Body of pancreas (tissue), 4 donors: ENCODE measurements around the gene STEAP1. TPM values are rescaled to one million over a fixed set of nuclear protein-coding genes. Genes with fewer than 3 reads are reported as not detected.
A peak's percentile ranks its signal among the peaks of the same experiment; 100 is the strongest.
"Not testable (repeated sequence)": the region's sequence is repeated elsewhere in the genome, so short reads cannot be mapped to it uniquely, and the experiment has no call there.

ENCODE experiments used
- ATAC-seq: fragments of 150-250 bp; one replicate; pipeline ENCODE4 v1.9.1; 2016
- DNase-seq, 4 donors: peaks; one replicate each; pipeline ENCODE4 v3.0.0-alpha.2; 2019
- H3K27ac ChIP-seq, 4 donors: fragments of 200-600 bp; sonication (generic); 1 replicate in 3 of 4; 2 replicates in 1 of 4; pipeline versions ENCODE4 v1.5.1 to v1.6.1; 2016 to 2019; ENCODE audit warnings: mild to moderate bottlenecking in 1 of 4, mixed read lengths in 1 of 4, moderate library complexity in 1 of 4
- H3K27me3 ChIP-seq, 2 donors: fragments of 200-600 bp; sonication (generic); one replicate each; pipeline ENCODE4 v1.6.0; 2016; ENCODE audit warnings: mild to moderate bottlenecking in 1 of 2
- H3K36me3 ChIP-seq, 2 donors: fragments of 200-600 bp; sonication (generic); replicated peaks in 1 of 2; 2 replicates each; pipeline ENCODE4 v1.5.1; 2016; ENCODE audit warnings: low read depth in 2 of 2; ENCODE audit not compliant: insufficient read depth in 1 of 2
- H3K4me1 ChIP-seq: fragments of 200-600 bp; sonication (generic); one replicate; pipeline ENCODE4 v1.6.0; 2016
- H3K4me3 ChIP-seq, 2 donors: fragments of 200-600 bp; sonication (generic); 1 replicate in 1 of 2; 2 replicates in 1 of 2; pipeline ENCODE4 v1.5.1; 2016 to 2019
- H3K9me3 ChIP-seq, 3 donors: fragments of 200-600 bp; sonication (generic); 1 replicate in 2 of 3; 2 replicates in 1 of 3; pipeline ENCODE4 v1.5.1; 2016
- POLR2A ChIP-seq, 3 donors: fragments of 450-650 bp; IDR thresholded peaks; one replicate each; pipeline ENCODE4 v1.6.1; 2016; ENCODE audit warnings: antibody characterized with exemption in 3 of 3, mild to moderate bottlenecking in 2 of 3
- WGBS, 2 donors: methylation state at CpG; one replicate each; pipeline ENCODE4 v1.1.5; 2017; 5-methylcytosine and 5-hydroxymethylcytosine counted together
- intact Hi-C: fragments of 100-400 bp; cut with DNase I; formaldehyde crosslinking; loops from one replicate; pipeline ENCODE4 v1.15.1; 2023
- total RNA-seq, 2 donors: library from RNA; depleted of rRNA; stranded (reverse); fragments of >200 nt; gene quantifications; one replicate each; pipeline ENCODE4 v1.1.0, GENCODE V29; 2016
- TF ChIP-seq, protein P1 (sequence below), 7 experiments: fragments of 450-650 bp in 4 of 7; fragments of 200-600 bp in 3 of 7; sonication (generic) in 3 of 7; IDR thresholded peaks; one replicate each; pipeline ENCODE4 v1.5.1; 2016 to 2019; ENCODE audit warnings: antibody characterized with exemption in 7 of 7

Gene STEAP1
- total RNA-seq, 2 donors from 2014 or later, result 3.0 to 12.7 TPM

DNA sequence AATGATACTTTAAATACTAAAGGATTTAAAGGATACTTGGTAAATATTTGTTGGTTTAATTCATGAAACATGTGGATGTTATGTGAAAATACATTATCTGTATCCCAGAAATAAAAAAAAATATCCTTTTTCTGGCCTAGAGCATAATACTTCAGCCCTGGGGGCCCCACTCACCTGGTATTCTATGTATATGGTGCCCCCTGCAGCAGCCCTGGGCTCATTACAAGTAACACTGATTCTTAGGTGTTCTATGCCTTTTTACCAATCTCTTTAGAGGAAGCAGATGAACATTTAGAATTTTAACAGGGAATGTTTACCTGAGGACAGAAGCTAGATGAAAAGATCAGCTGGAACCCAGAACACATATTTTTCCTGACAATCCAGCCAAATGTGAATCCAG lies 4.8 kb upstream of the STEAP1 start:
- ATAC-seq, intact Hi-C loops: not testable (repeated sequence)
- peak in 3 of 4 donors; percentile 28 to 57 (median 28) for DNase-seq

DNA sequence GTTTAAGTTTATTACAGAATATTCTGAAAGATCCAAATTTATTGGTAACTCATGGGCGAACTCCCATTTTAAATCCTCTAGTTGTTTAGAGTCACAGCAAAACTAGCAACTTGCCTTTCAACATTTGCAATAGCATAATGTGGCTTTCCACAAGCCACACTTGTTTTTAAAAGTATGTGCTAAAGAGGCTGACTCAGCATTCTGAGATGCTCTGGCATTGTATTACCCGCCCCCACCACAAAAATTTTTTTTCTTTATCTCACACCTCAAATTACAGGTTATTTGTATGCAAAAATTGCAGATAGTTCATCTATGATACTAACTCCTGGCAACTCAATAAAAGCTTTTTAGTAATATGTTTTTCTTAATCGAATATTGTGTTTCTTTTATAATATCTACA lies 2.4 kb upstream of the STEAP1 start:
- H3K36me3 ChIP-seq, ATAC-seq, H3K27ac ChIP-seq, H3K4me1 ChIP-seq, H3K9me3 ChIP-seq, DNase-seq, H3K27me3 ChIP-seq, H3K4me3 ChIP-seq, intact Hi-C loops: not testable (repeated sequence)
- WGBS, 2 donors, result 53 to 66% methylated on average over 3 of the region's 3 CpGs

More for the DNA sequence above, 4.8 kb upstream of the STEAP1 start:
- not testable (repeated sequence) for H3K4me1 ChIP-seq, H3K9me3 ChIP-seq, H3K27me3 ChIP-seq, H3K36me3 ChIP-seq, H3K4me3 ChIP-seq, H3K27ac ChIP-seq
- TF ChIP-seq, protein P1, sequence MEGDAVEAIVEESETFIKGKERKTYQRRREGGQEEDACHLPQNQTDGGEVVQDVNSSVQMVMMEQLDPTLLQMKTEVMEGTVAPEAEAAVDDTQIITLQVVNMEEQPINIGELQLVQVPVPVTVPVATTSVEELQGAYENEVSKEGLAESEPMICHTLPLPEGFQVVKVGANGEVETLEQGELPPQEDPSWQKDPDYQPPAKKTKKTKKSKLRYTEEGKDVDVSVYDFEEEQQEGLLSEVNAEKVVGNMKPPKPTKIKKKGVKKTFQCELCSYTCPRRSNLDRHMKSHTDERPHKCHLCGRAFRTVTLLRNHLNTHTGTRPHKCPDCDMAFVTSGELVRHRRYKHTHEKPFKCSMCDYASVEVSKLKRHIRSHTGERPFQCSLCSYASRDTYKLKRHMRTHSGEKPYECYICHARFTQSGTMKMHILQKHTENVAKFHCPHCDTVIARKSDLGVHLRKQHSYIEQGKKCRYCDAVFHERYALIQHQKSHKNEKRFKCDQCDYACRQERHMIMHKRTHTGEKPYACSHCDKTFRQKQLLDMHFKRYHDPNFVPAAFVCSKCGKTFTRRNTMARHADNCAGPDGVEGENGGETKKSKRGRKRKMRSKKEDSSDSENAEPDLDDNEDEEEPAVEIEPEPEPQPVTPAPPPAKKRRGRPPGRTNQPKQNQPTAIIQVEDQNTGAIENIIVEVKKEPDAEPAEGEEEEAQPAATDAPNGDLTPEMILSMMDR (IDR thresholded peaks at IDR 0.05), result peak in 5 of 7 experiments; percentile 4 to 34 (median 20)

DNA sequence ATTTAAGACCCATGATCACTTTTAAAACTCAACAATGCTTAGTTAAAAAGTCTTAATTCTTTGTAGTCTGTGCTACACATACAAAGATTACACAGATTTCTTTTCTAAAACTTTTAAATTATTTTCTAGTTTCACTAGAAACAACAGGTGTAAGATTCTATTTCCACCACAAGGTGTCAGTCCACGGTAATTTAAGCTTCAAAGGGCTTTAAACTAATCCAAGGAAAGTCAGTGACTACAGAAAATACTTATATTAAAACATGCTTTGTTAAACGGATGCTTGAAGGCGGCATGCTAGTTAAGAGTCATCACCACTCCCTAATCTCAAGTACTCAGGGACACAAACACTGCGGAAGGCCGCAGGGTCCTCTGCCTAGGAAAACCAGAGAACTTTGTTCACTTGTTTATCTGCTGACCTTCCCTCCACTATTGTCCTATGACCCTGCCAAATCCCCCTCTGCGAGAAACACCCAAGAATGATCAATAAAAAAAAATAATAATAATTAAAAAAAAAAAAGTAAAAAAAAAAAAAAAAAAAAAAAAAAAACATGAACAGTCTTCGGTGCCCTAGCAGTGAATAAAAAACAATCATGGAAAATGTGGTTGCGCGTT lies 1.5 kb upstream of the STEAP1 start:
- H3K4me3 ChIP-seq, H3K9me3 ChIP-seq, ATAC-seq, intact Hi-C loops, H3K36me3 ChIP-seq, H3K27ac ChIP-seq, H3K4me1 ChIP-seq, H3K27me3 ChIP-seq: not testable (repeated sequence)
- DNase-seq, result peak in 1 of 4 donors; percentile 31
- WGBS, 2 donors, result 28 to 29% methylated on average over 9 of the region's 9 CpGs
- TF ChIP-seq, protein P1 (IDR thresholded peaks at IDR 0.05), result peak in 6 of 7 experiments; percentile 39 to 82 (median 72)

DNA sequence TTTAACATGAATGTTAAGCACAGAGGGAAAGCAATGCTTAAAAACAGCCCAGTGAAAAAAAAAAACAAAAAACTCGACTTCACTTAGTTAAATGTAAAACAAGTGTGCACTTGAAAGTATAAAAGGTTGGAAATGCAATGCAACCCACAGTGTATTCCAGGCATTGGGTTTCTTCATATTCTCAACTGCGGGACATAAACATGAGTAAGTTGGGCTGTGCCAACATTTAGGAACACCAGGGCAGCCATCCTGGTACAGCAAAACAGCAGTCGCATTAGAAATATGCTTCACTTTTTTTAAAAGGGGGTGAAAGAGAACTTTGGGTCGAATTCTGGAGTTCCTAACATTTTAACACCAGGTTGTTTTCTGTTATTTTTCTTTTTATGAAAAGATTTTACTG lies 937 bp downstream of the STEAP1 start:
- DNase-seq, result no peak
- H3K4me3 ChIP-seq, result no peak overlapping the region

DNA sequence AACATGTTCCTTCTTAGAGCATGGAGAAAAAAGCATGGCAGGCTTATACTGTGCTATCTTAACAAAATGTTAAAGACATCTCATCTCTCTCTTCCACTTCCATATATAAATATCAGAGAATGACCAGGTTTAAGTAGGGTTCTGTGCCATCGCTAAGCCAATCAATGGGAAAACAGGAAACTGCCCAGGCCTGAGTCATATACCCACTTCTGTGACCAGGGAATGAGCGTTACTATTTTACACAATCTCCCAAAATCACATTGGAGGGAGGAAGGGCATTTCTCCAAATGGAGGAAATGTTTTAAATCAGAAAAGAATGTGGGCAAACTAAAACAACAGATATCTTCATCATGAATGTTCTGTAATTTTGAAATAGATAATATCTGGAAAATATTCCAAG lies 3.1 kb downstream of the STEAP1 start:
- H3K9me3 ChIP-seq, intact Hi-C loops, H3K36me3 ChIP-seq, H3K4me3 ChIP-seq, H3K27ac ChIP-seq, ATAC-seq, DNase-seq, H3K27me3 ChIP-seq, H3K4me1 ChIP-seq: not testable (repeated sequence)
- 81 to 87% methylated on average over 2 of the region's 2 CpGs for WGBS, 2 donors

More for the DNA sequence above, 937 bp downstream of the STEAP1 start:
- Histone ChIP-seq H3K9me3 (no peaks in the 10 kb centered on the region), H3K36me3 (no peaks in the 10 kb centered on the region), H3K27me3 (no peaks in the 10 kb centered on the region), H3K4me1 (peaks cover 5% of the 10 kb centered on the region), H3K27ac (no peak overlapping the region)
- ATAC-seq, result no peak
- 71 to 81% methylated on average over 4 of the region's 4 CpGs for WGBS, 2 donors
- no peak for TF ChIP-seq POLR2A (IDR thresholded peaks at IDR 0.05)
- TF ChIP-seq, protein P1 (IDR thresholded peaks at IDR 0.05), result no peak
- intact Hi-C loops, result no loop called here

DNA sequence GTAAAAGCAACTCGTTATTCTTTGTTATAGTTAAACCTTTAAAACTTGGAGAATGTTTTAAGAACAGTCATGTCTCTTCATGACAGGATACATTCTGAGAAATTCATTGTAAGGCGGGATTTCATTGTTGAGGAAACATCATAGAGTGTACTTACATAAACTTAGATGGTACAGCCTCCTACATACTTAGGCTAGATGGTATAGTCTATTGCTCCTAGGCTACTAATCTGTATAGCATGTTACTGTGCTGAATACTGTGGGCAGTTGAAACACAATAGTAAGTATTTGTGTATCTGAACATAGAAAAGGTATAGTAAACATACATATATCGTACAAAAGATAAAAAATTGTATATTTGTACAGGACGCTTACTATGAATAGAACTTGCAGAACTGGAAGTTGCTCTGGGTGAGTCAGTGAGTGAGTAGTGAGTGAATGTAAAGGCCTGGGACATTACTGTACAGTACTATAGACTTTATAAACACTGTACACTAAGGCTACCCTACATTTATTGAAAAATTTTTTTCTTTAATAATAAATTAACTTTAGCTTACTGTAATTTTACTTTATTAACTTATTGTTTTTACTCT lies 3.6 kb downstream of the STEAP1 start:
- intact Hi-C loops, H3K36me3 ChIP-seq, H3K9me3 ChIP-seq, ATAC-seq, H3K4me3 ChIP-seq, DNase-seq, H3K27ac ChIP-seq, H3K27me3 ChIP-seq, H3K4me1 ChIP-seq: not testable (repeated sequence)
- WGBS, 2 donors, result 66 to 75% methylated on average over 4 of the region's 4 CpGs
